ENCODE results near the gene TCTN3. TPM values are rescaled to one million over a fixed set of nuclear protein-coding genes. Genes with fewer than 3 reads are reported as not detected.
"Not testable (repeated sequence)": the region's sequence is repeated elsewhere in the genome, so short reads cannot be mapped to it uniquely, and the experiment has no call there.

The TCTN3 gene
- polyA plus RNA-seq, 1 experiment, result 38.0 TPM

GRCh38 chr10:95688648-95689047 lies 5.1 kb downstream of the TCTN3 start:
- no peak for TF ChIP-seq CTCF (IDR thresholded peaks at IDR 0.05; ENCODE audit: insufficient read depth, low read depth, low read length)
- H3K36me3 ChIP-seq (ENCODE audit: control insufficient read depth, insufficient read depth, low read length), result peaks cover 6% of the 10 kb centered on the region

GRCh38 chr10:95683966-95684365 lies 9.8 kb downstream of the TCTN3 start:
- TF ChIP-seq CTCF (IDR thresholded peaks at IDR 0.05; ENCODE audit: insufficient read depth, low read depth, low read length), result no peak
- ChIA-PET CTCF (interaction anchor here (1.3 to 2.1 kb wide), 2 partner anchors 10 to 157 kb away, joined by 7 read pairs; partner anchors contain the start of gene TCTN3), POLR2A (no interaction called here)
- no peak for DNase-seq (ENCODE audit: low read depth)
- Histone ChIP-seq H3K4me3 (ENCODE audit: low read depth, low read length) (no peak overlapping the region), H3K27me3 (ENCODE audit: control insufficient read depth, insufficient read depth, low read length) (no peaks in the 10 kb centered on the region), H3K36me3 (ENCODE audit: control insufficient read depth, insufficient read depth, low read length) (peaks cover 14% of the 10 kb centered on the region)

More at GRCh38 chr10:95688648-95689047, 5.1 kb downstream of the TCTN3 start:
- ChIA-PET CTCF (interaction anchor here (2.1 to 11.4 kb wide), 2 partner anchors 152 to 176 kb away, joined by 8 to 296 read pairs; no protein-coding TSS in a partner anchor), POLR2A (no interaction called here)
- no peaks in the 10 kb centered on the region for H3K27me3 ChIP-seq (ENCODE audit: control insufficient read depth, insufficient read depth, low read length)
- no peak overlapping the region for H3K4me3 ChIP-seq (ENCODE audit: low read depth, low read length)
- no peak for DNase-seq (ENCODE audit: low read depth)

GRCh38 chr10:95675403-95676116 lies 18.2 kb downstream of the TCTN3 start:
- Histone ChIP-seq H3K4me3 (ENCODE audit: low read depth, low read length) (no peak overlapping the region), H3K36me3 (ENCODE audit: control insufficient read depth, insufficient read depth, low read length) (peaks cover 3% of the 10 kb centered on the region), H3K27me3 (ENCODE audit: control insufficient read depth, insufficient read depth, low read length) (no peaks in the 10 kb centered on the region)
- no peak for TF ChIP-seq CTCF (IDR thresholded peaks at IDR 0.05; ENCODE audit: insufficient read depth, low read depth, low read length)
- ChIA-PET POLR2A (no interaction called here), CTCF (interaction anchor here (0.9 kb wide), 1 partner anchor 18 kb away, joined by 3 read pairs; the partner anchor contains the start of gene TCTN3)
- DNase-seq (ENCODE audit: low read depth), result no peak

- POLR2A ChIA-PET, result no interaction called here
- TF ChIP-seq CTCF (IDR thresholded peaks at IDR 0.05; ENCODE audit: insufficient read depth, low read depth, low read length), result no peak
- Histone ChIP-seq H3K36me3 (ENCODE audit: control insufficient read depth, insufficient read depth, low read length) (no peaks in the 10 kb centered on the region; the same call in 1 of the 2 replicates), H3K4me3 (ENCODE audit: low read depth, low read length) (no peak overlapping the region), H3K27me3 (ENCODE audit: control insufficient read depth, insufficient read depth, low read length) (no peaks in the 10 kb centered on the region)
- no peak for DNase-seq (ENCODE audit: low read depth)
- CTCF ChIA-PET, result interaction anchor here (0.9 kb wide), 1 partner anchor 19 kb away, joined by 3 read pairs; the partner anchor contains the start of gene TCTN3
Measured at GRCh38 chr10:95674643-95675042, 19.1 kb downstream of the TCTN3 start.

GRCh38 chr10:95672641-95673040 lies 21.1 kb downstream of the TCTN3 start:
- DNase-seq (ENCODE audit: low read depth); H3K4me3 ChIP-seq (ENCODE audit: low read depth, low read length); H3K36me3 ChIP-seq (ENCODE audit: control insufficient read depth, insufficient read depth, low read length); POLR2A ChIA-PET; H3K27me3 ChIP-seq (ENCODE audit: control insufficient read depth, insufficient read depth, low read length): not testable (repeated sequence)
- CTCF ChIA-PET, result interaction anchor here (1.1 kb wide), 1 partner anchor 21 kb away, joined by 6 read pairs; the partner anchor contains the start of gene TCTN3
